Adrenal gland (tissue), 12 donors: ENCODE results near the gene NCF4. TPM values are rescaled to one million over a fixed set of nuclear protein-coding genes. Genes with fewer than 3 reads are reported as not detected.

Source experiments
- DNase-seq, 7 donors: peaks; one replicate each; pipeline ENCODE4 v3.0.0-alpha.2; 2019 to 2020
- H3K27ac ChIP-seq, 5 donors: fragments of 200-600 bp; sonication (generic) in 4 of 5; 1 replicate in 3 of 5; 2 replicates in 2 of 5; pipeline versions ENCODE4 v1.5.1 to v1.8.0; 2016 to 2020; ENCODE audit warnings: mild to moderate bottlenecking in 1 of 5
- H3K27me3 ChIP-seq: fragments of 200-600 bp; 2 replicates; pipeline ENCODE4 v1.8.0; 2021
- H3K36me3 ChIP-seq, 2 donors: fragments of 200-600 bp; replicated peaks in 1 of 2; 1 replicate in 1 of 2; 2 replicates in 1 of 2; pipeline versions ENCODE4 v1.5.1 to v1.8.0; 2018 to 2022
- H3K4me1 ChIP-seq, 2 donors: fragments of 200-600 bp; replicated peaks in 1 of 2; 1 replicate in 1 of 2; 2 replicates in 1 of 2; pipeline versions ENCODE4 v1.5.1 to v1.8.0; 2018 to 2021
- H3K4me3 ChIP-seq, 4 donors: fragments of 200-600 bp; sonication (generic) in 3 of 4; one replicate each; pipeline ENCODE4 v1.5.1; 2016 to 2018
- H3K9me3 ChIP-seq, 3 donors: fragments of 200-600 bp; sonication (generic) in 1 of 3; replicated peaks in 1 of 3; 1 replicate in 2 of 3; 2 replicates in 1 of 3; pipeline versions ENCODE4 v1.5.1 to v1.8.0; 2016 to 2021
- CTCF ChIP-seq, 6 experiments: fragments of 450-650 bp in 4 of 6; fragments of 200-600 bp in 2 of 6; sonication (generic) in 1 of 6; IDR thresholded peaks; 1 replicate in 5 of 6; 2 replicates in 1 of 6; pipeline versions ENCODE4 v1.5.1 to v1.8.0; 2016 to 2021; ENCODE audit warnings: antibody characterized with exemption in 6 of 6, mild to moderate bottlenecking in 2 of 6, moderate library complexity in 1 of 6
- POLR2A ChIP-seq, 2 donors: fragments of 450-650 bp; IDR thresholded peaks; one replicate each; pipeline ENCODE4 v1.6.1; 2017; ENCODE audit warnings: antibody characterized with exemption in 2 of 2, mild to moderate bottlenecking in 2 of 2, moderate library complexity in 1 of 2
- WGBS, 4 donors: extraction: QIAGEN DNeasy Blood & Tissue Kit in 2 of 4; methylation state at CpG; one replicate each; pipeline versions ENCODE4 v1.1.5 to v1.1.7; 2013 to 2017; 5-methylcytosine and 5-hydroxymethylcytosine counted together
- intact Hi-C, 2 donors: fragments of 100-400 bp; cut with DNase I; formaldehyde crosslinking; loops; one replicate each; pipeline versions ENCODE4 v1.14.1 to v1.15.0; 2022 to 2023
- polyA plus RNA-seq, 3 donors: library from polyadenylated mRNA; stranded (reverse); fragments of 200-250 nt in 2 of 3; fragments of 350-450 nt in 1 of 3; fragmentation: Illumina TruSeq in 1 of 3; extraction: RNeasy Lipid Tissue Mini Kit (QIAGEN cat#74804) in 1 of 3; gene quantifications; one replicate each; pipeline ENCODE4 v1.2.3, GENCODE V29; 2013 to 2014
- total RNA-seq, 9 donors: library from RNA; depleted of rRNA in 4 of 9; stranded (reverse); fragments of >200 nt in 4 of 9; fragments of 120-200 nt in 1 of 9; fragmentation: NEBNext Ultra II Directional in 1 of 9; extraction: Animal tissue kit (Norgen Biotek cat#: 25700) in 1 of 9; gene quantifications; one replicate each; pipeline versions ENCODE4 v1.1.0 to v1.2.4, GENCODE V29; 2013 to 2023
- donor health status: healthy with polysubstance abuse.
- donor health status: Bipolar disorder and iron deficiency.
- donor health status: DM: yes; HTN: yes; CAD: no.
- donor health status: DM: no; HTN: no; CAD: no.
- donor health status: DM: no; HTN: no; CAD: no.
- donor health status: DM: yes; HTN: yes; CAD: no.

NCF4 gene
- total and polyA plus RNA-seq, 12 donors, result 2.0 to 58.1 (median 23.2) TPM

GRCh38 chr22:36922105-36922608 lies 61.4 kb downstream of the NCF4 start:
- 54 to 73% (median 57%) methylated on average over 9 to 10 of the region's 10 CpGs for WGBS, 4 donors
- TF ChIP-seq CTCF (IDR thresholded peaks at IDR 0.05) (no peak), POLR2A (IDR thresholded peaks at IDR 0.05) (no peak)

GRCh38 chr22:36922711-36923110 lies 61.9 kb downstream of the NCF4 start:
- no peaks in the 10 kb centered on the region for H3K27me3 ChIP-seq
- no peak overlapping the region for H3K27ac ChIP-seq
- intact Hi-C loops, result no loop called here

More at GRCh38 chr22:36922105-36922608, 61.4 kb downstream of the NCF4 start:
- Histone ChIP-seq H3K4me1 (no peaks in the 10 kb centered on the region), H3K36me3 (no peaks in the 10 kb centered on the region), H3K4me3 (no peak overlapping the region), H3K27ac (no peak overlapping the region), H3K9me3 (no peaks in the 10 kb centered on the region), H3K27me3 (no peaks in the 10 kb centered on the region)
- intact Hi-C loops, result no loop called here
- peak in 1 of 7 donors; percentile 33 for DNase-seq

DNA sequence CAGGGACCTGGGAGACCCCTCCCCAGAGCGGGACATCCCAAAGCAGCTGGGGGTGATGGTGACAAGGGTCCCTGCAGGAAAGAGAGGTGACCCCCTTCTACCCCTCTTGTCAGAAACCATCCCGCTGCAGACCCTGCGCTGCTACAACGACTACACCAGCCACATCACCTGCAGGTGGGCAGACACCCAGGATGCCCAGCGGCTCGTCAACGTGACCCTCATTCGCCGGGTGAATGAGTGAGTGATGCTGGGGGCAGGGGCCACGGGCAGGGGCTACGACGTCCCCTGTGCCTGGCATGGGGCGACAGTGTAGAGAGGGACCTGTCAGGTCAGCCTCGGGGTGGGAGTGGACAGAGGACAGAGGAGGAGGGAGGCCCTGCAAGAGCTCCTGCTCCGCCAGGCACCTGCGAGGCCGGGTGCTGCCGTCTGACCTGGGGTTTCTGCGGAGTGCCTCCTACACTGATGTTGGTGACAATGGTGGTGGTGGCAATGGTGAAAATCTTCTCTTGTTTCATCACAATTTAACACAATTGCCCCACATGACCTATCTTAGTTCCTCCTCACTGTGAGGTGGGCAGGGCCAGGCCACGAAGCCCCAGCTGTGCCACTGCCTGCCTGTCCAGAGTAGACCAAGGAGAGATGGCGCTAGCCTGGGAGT lies 62.5 kb downstream of the NCF4 start:
- Histone ChIP-seq H3K27me3 (no peaks in the 10 kb centered on the region), H3K27ac (no peak overlapping the region), H3K4me1 (no peaks in the 10 kb centered on the region), H3K4me3 (no peak overlapping the region), H3K36me3 (no peaks in the 10 kb centered on the region), H3K9me3 (no peaks in the 10 kb centered on the region)
- 82 to 89% (median 85%) methylated on average over 3 to 21 of the region's 21 CpGs for WGBS, 4 donors
- TF ChIP-seq POLR2A (IDR thresholded peaks at IDR 0.05) (no peak), CTCF (IDR thresholded peaks at IDR 0.05) (no peak)
- peak in 1 of 7 donors; percentile 20 for DNase-seq
- intact Hi-C loops, result no loop called here

More at GRCh38 chr22:36922711-36923110, 61.9 kb downstream of the NCF4 start:
- Histone ChIP-seq H3K4me3 (no peak overlapping the region), H3K4me1 (no peaks in the 10 kb centered on the region), H3K36me3 (no peaks in the 10 kb centered on the region), H3K9me3 (no peaks in the 10 kb centered on the region)
- peak in 1 of 7 donors; percentile 20 for DNase-seq
- 68 to 77% (median 76%) methylated on average over 3 to 7 of the region's 7 CpGs for WGBS, 4 donors
- TF ChIP-seq CTCF (IDR thresholded peaks at IDR 0.05), result no peak
- no peak for TF ChIP-seq POLR2A (IDR thresholded peaks at IDR 0.05)

- WGBS, 4 donors, result 71 to 84% (median 76%) methylated on average over 4 to 8 of the region's 8 CpGs
Observed at GRCh38 chr22:36924151-36924698, 63.4 kb downstream of the NCF4 start.

More at GRCh38 chr22:36924151-36924698, 63.4 kb downstream of the NCF4 start:
- Histone ChIP-seq H3K4me1 (no peaks in the 10 kb centered on the region), H3K27ac (no peak overlapping the region), H3K4me3 (no peak overlapping the region), H3K36me3 (no peaks in the 10 kb centered on the region), H3K9me3 (no peaks in the 10 kb centered on the region), H3K27me3 (no peaks in the 10 kb centered on the region)
- no peak for DNase-seq
- intact Hi-C loops, result no loop called here
- TF ChIP-seq CTCF (IDR thresholded peaks at IDR 0.05), result no peak
- no peak for TF ChIP-seq POLR2A (IDR thresholded peaks at IDR 0.05)
